SK-N-MC (cell line): ENCODE results near the gene L3MBTL3.

ENCODE experiments used
- DNase-seq: peaks from one replicate; pipeline ENCODE4 v3.0.0-alpha.2; 2011; ENCODE audit warnings: low read depth, low spot score
- H3K27ac ChIP-seq: fragments of 200-600 bp; sonication (generic); 2 replicates; pipeline ENCODE4 v1.5.1; 2016; ENCODE audit warnings: mixed run types
- H3K36me3 ChIP-seq: fragments of 200-600 bp; sonication (generic); 2 replicates; pipeline ENCODE4 v1.6.1; 2017; ENCODE audit warnings: antibody characterized with exemption, low read length, mixed read lengths; ENCODE audit not compliant: insufficient read depth
- H3K4me3 ChIP-seq: fragments of 200-600 bp; sonication (generic); 2 replicates; pipeline ENCODE4 v1.5.1; 2016
- H3K9ac ChIP-seq: fragments of 200-600 bp; sonication (generic); 2 replicates; pipeline ENCODE4 v1.8.0; 2017; ENCODE audit warnings: mixed run types, mixed read lengths; ENCODE audit not compliant: insufficient read length
- H3K9me3 ChIP-seq: fragments of 200-600 bp; sonication (generic); 2 replicates; pipeline ENCODE4 v1.6.1; 2017; ENCODE audit warnings: low read depth, mild to moderate bottlenecking, antibody characterized with exemption, low read length, moderate library complexity, mixed read lengths
- EZH2 ChIP-seq: fragments of 200-600 bp; sonication (generic); IDR thresholded peaks from one replicate; pipeline ENCODE4 v1.6.1; 2017; ENCODE audit warnings: antibody characterized with exemption
- FOXP2 ChIP-seq: optimal IDR thresholded peaks from 2 replicates; pipeline ENCODE3; 2011; ENCODE audit warnings: mild to moderate bottlenecking, moderate library complexity; ENCODE audit not compliant: insufficient read depth; ENCODE audit errors: extremely low read length, control extremely low read depth
- POLR2AphosphoS5 ChIP-seq: IDR thresholded peaks from 2 replicates; pipeline ENCODE4 v1.6.1; 2012; ENCODE audit warnings: mild to moderate bottlenecking, low read depth, low read length, borderline replicate concordance

L3MBTL3 gene

GRCh38 chr6:130128326-130128725 is 109.9 kb downstream of the L3MBTL3 start:
- Histone ChIP-seq H3K9ac (no peak overlapping the region), H3K36me3 (peaks cover 2% of the 10 kb centered on the region), H3K4me3 (no peak overlapping the region), H3K9me3 (no peaks in the 10 kb centered on the region), H3K27ac (no peak overlapping the region)
- DNase-seq = no peak
- no peak for TF ChIP-seq FOXP2
- TF ChIP-seq EZH2 = no peak
- no peak for TF ChIP-seq POLR2AphosphoS5

- Histone ChIP-seq H3K36me3 (peaks cover 13% of the 10 kb centered on the region), H3K9me3 (no peaks in the 10 kb centered on the region), H3K4me3 (no peak overlapping the region), H3K9ac (no peak overlapping the region), H3K27ac (no peak overlapping the region)
- DNase-seq = no peak
- no peak for TF ChIP-seq EZH2
- TF ChIP-seq POLR2AphosphoS5 = no peak
- TF ChIP-seq FOXP2 = no peak
Measured at GRCh38 chr6:130129762-130130246, 111.4 kb downstream of the L3MBTL3 start.

GRCh38 chr6:130132286-130132701 is 113.9 kb downstream of the L3MBTL3 start:
- Histone ChIP-seq H3K9ac (no peak overlapping the region), H3K4me3 (no peak overlapping the region), H3K27ac (no peak overlapping the region), H3K9me3 (no peaks in the 10 kb centered on the region), H3K36me3 (peaks cover 31% of the 10 kb centered on the region)
- DNase-seq = no peak
- TF ChIP-seq POLR2AphosphoS5 = no peak
- no peak for TF ChIP-seq FOXP2
- TF ChIP-seq EZH2 = no peak

GRCh38 chr6:130134582-130134981 is 116.2 kb downstream of the L3MBTL3 start:
- Histone ChIP-seq H3K27ac (no peak overlapping the region), H3K36me3 (peaks cover 43% of the 10 kb centered on the region), H3K4me3 (no peak overlapping the region), H3K9me3 (no peaks in the 10 kb centered on the region), H3K9ac (no peak overlapping the region)
- DNase-seq = no peak
- TF ChIP-seq FOXP2 (no peak), POLR2AphosphoS5 (no peak), EZH2 (no peak)

- Histone ChIP-seq H3K9ac (no peak overlapping the region), H3K9me3 (no peaks in the 10 kb centered on the region), H3K4me3 (no peak overlapping the region), H3K27ac (no peak overlapping the region), H3K36me3 (peaks cover 49% of the 10 kb centered on the region)
- TF ChIP-seq POLR2AphosphoS5 (no peak), FOXP2 (no peak), EZH2 (no peak)
- DNase-seq = no peak
Measured at GRCh38 chr6:130136798-130137197, 118.4 kb downstream of the L3MBTL3 start.

GRCh38 chr6:130138116-130138908 is 119.9 kb downstream of the L3MBTL3 start:
- H3K27ac ChIP-seq = no peak overlapping the region

GRCh38 chr6:130138909-130139242 is 120.5 kb downstream of the L3MBTL3 start:
- Histone ChIP-seq H3K27ac (no peak overlapping the region), H3K9me3 (no peaks in the 10 kb centered on the region), H3K4me3 (no peak overlapping the region), H3K9ac (no peak overlapping the region), H3K36me3 (peaks cover 48% of the 10 kb centered on the region)
- TF ChIP-seq FOXP2 = no peak
- TF ChIP-seq POLR2AphosphoS5 = no peak
- no peak for TF ChIP-seq EZH2
- no peak for DNase-seq

More at GRCh38 chr6:130138116-130138908, 119.9 kb downstream of the L3MBTL3 start:
- no peak for DNase-seq
- H3K9ac ChIP-seq = no peak overlapping the region
- TF ChIP-seq EZH2 (no peak), FOXP2 (no peak), POLR2AphosphoS5 (no peak)
- H3K9me3 ChIP-seq = no peaks in the 10 kb centered on the region
- H3K4me3 ChIP-seq = no peak overlapping the region
- peaks cover 53% of the 10 kb centered on the region for H3K36me3 ChIP-seq

GRCh38 chr6:130140084-130140483 is 121.7 kb downstream of the L3MBTL3 start:
- peaks cover 44% of the 10 kb centered on the region for H3K36me3 ChIP-seq
- DNase-seq = no peak
- TF ChIP-seq POLR2AphosphoS5 (no peak), EZH2 (no peak), FOXP2 (no peak)
- H3K4me3 ChIP-seq = no peak overlapping the region
- H3K9ac ChIP-seq = no peak overlapping the region
- H3K27ac ChIP-seq = no peak overlapping the region
- no peaks in the 10 kb centered on the region for H3K9me3 ChIP-seq

GRCh38 chr6:130143709-130144108 is 125.3 kb downstream of the L3MBTL3 start:
- Histone ChIP-seq H3K36me3 (peaks cover 17% of the 10 kb centered on the region), H3K27ac (no peak overlapping the region), H3K4me3 (no peak overlapping the region), H3K9ac (no peak overlapping the region), H3K9me3 (no peaks in the 10 kb centered on the region)
- no peak for TF ChIP-seq EZH2
- no peak for TF ChIP-seq POLR2AphosphoS5
- no peak for TF ChIP-seq FOXP2
- DNase-seq = no peak
